GM12878 (cell line): Measurements from ENCODE around the gene LRIT2. TPM values are rescaled to one million over a fixed set of nuclear protein-coding genes. Genes with fewer than 3 reads are reported as not detected.
A peak's percentile ranks its signal among the peaks of the same experiment; 100 is the strongest.

Source experiments
- ATAC-seq: fragments of 200-7000 bp; cut with Tn5 transposase; 3 replicates; pipeline ENCODE4 v1.9.1; 2020; ENCODE audit warnings: mild to moderate bottlenecking, moderate library complexity
- BruUV-seq: library from RNA; stranded (reverse); fragments of 400-500 nt; replicated peaks from 2 replicates; lab custom pipeline; 2021; lab: Mats Ljungman, UMichigan
- CTCF ChIA-PET: fragments of 300-600 bp; sonication (Branson Sonifier 250); formaldehyde crosslinking; extraction: SDS; loops from one replicate; lab custom pipeline; 2021; ENCODE audit warnings: inconsistent platforms; lab: Yijun Ruan, JAX
- POLR2A ChIA-PET: fragments of 350-600 bp; formaldehyde crosslinking; extraction: SDS; loops from one replicate; lab custom pipeline; 2021; ENCODE audit warnings: inconsistent platforms; lab: Charles Lee
- RAD21 ChIA-PET: fragments of 300-600 bp; sonication (Branson Sonifier 250); formaldehyde crosslinking; loops from one replicate; lab custom pipeline; 2023; ENCODE audit warnings: antibody characterized with exemption; ENCODE audit not compliant: unreplicated experiment; lab: Charles Lee
- SMC1A ChIA-PET: fragments of 300-600 bp; sonication (Branson Sonifier 250); formaldehyde crosslinking; loops from one replicate; lab custom pipeline; 2023; ENCODE audit not compliant: unreplicated experiment, uncharacterized antibody; lab: Charles Lee
- DNase-seq: peaks from one replicate; pipeline ENCODE4 v3.0.0-alpha.2; 2011; ENCODE audit warnings: low read depth, low spot score
- FAIRE-seq: peaks from 3 replicates; lab custom pipeline; 2011; peaks lifted over from hg19 to GRCh38; lab: Jason Lieb, UNC
- H2AFZ ChIP-seq: 2 replicates; pipeline ENCODE4 v1.6.0; 2011; ENCODE audit warnings: low read depth, low read length, control low read depth; ENCODE audit not compliant: control insufficient read depth
- H3K27ac ChIP-seq: 2 replicates; pipeline ENCODE4 v1.5.1; 2011; ENCODE audit warnings: control low read depth; ENCODE audit not compliant: control insufficient read depth, insufficient read depth
- H3K27me3 ChIP-seq, 2 experiments: replicated peaks in 1 of 2; 2 replicates each; pipeline versions ENCODE4 v1.6.0 to v1.6.1; 2011; ENCODE audit warnings: low read length in 1 of 2; ENCODE audit not compliant: control insufficient read depth in 2 of 2, insufficient read depth in 2 of 2
- H3K36me3 ChIP-seq, 2 experiments: 2 replicates each; pipeline ENCODE4 v1.5.1; 2011; ENCODE audit warnings: low read length in 1 of 2; ENCODE audit not compliant: control insufficient read depth in 2 of 2, insufficient read depth in 2 of 2
- H3K4me1 ChIP-seq: 2 replicates; pipeline ENCODE4 v1.6.1; 2011; ENCODE audit warnings: mild to moderate bottlenecking, low read length, moderate library complexity, mixed read lengths; ENCODE audit not compliant: control insufficient read depth, insufficient read depth
- H3K4me2 ChIP-seq: 2 replicates; pipeline ENCODE4 v1.6.0; 2011; ENCODE audit warnings: control low read depth; ENCODE audit not compliant: control insufficient read depth, insufficient read depth
- H3K4me3 ChIP-seq: fragments of 200-600 bp; sonication (generic); 2 replicates; pipeline ENCODE4 v1.5.1; 2016
- H3K79me2 ChIP-seq: 2 replicates; pipeline ENCODE4 v1.6.0; 2011; ENCODE audit warnings: low read length; ENCODE audit not compliant: control insufficient read depth, insufficient read depth
- H3K9ac ChIP-seq: 2 replicates; pipeline ENCODE4 v1.8.0; 2011; ENCODE audit warnings: low read length, control low read depth, mixed read lengths; ENCODE audit not compliant: control insufficient read depth, insufficient read depth
- H3K9me3 ChIP-seq: replicated peaks from 3 replicates; pipeline ENCODE4 v1.5.1; 2011; ENCODE audit warnings: mild to moderate bottlenecking, low read length; ENCODE audit not compliant: control insufficient read depth, insufficient read depth
- H4K20me1 ChIP-seq: 2 replicates; pipeline ENCODE4 v1.6.0; 2011; ENCODE audit not compliant: control insufficient read depth, insufficient read depth
- BCL11A ChIP-seq: IDR thresholded peaks from 2 replicates; pipeline ENCODE4 v1.6.1; 2011; ENCODE audit warnings: low read depth, low read length
- DPF2 ChIP-seq: fragments of 450-650 bp; IDR thresholded peaks from 2 replicates; pipeline ENCODE4 v1.6.1; 2017; ENCODE audit warnings: mild to moderate bottlenecking
- IRF4 ChIP-seq: IDR thresholded peaks from 2 replicates; pipeline ENCODE4 v1.6.1; 2011; ENCODE audit warnings: low read depth, low read length
- NBN ChIP-seq: fragments of 450-650 bp; IDR thresholded peaks from 2 replicates; pipeline ENCODE4 v1.6.1; 2016
- POLR2AphosphoS2 ChIP-seq: IDR thresholded peaks from 2 replicates; pipeline ENCODE4 v1.6.1; 2011; ENCODE audit warnings: low read depth, mild to moderate bottlenecking, low read length, improper control_type of control experiment, moderate library complexity
- RB1 ChIP-seq: fragments of 450-650 bp; formaldehyde crosslinking; IDR thresholded peaks from 2 replicates; pipeline ENCODE4 v1.6.1; 2017; ENCODE audit warnings: mild to moderate bottlenecking, borderline replicate concordance
- STAT1 ChIP-seq: fragments of 450-650 bp; conservative IDR thresholded peaks from 2 replicates; pipeline ENCODE4 v1.6.1; 2014; ENCODE audit warnings: antibody characterized with exemption, mild to moderate bottlenecking
- ZBTB4 ChIP-seq: fragments of 450-650 bp; formaldehyde crosslinking; IDR thresholded peaks from 2 replicates; pipeline ENCODE4 v1.4.0; 2022; ENCODE audit warnings: mild to moderate bottlenecking, moderate library complexity
- ZNF217 ChIP-seq: fragments of 450-650 bp; IDR thresholded peaks from 2 replicates; pipeline ENCODE4 v1.6.1; 2017; ENCODE audit warnings: antibody characterized with exemption, mild to moderate bottlenecking
- ZNF274 ChIP-seq: IDR thresholded peaks from one replicate; pipeline ENCODE4 v1.8.0; 2011; ENCODE audit not compliant: insufficient read length, insufficient read depth
- WGBS: methylation state at CpG from one replicate; pipeline ENCODE4 v1.1.6; 2016; ENCODE audit warnings: low lambda C conversion rate; ENCODE audit not compliant: insufficient replicate concordance, insufficient coverage; ENCODE audit errors: missing lambda C conversion rate; 5-methylcytosine and 5-hydroxymethylcytosine counted together
- in situ Hi-C: fragments of 300-500 bp; cut with MboI; formaldehyde crosslinking; loops from 9 replicates; pipeline ENCODE4 v1.14.3; 2018; ENCODE audit warnings: mixed read lengths
- intact Hi-C: fragments of 100-400 bp; cut with micrococcal nuclease; formaldehyde crosslinking; loops from one replicate; pipeline ENCODE4 v1.14.2; 2022; ENCODE audit not compliant: unreplicated experiment
- polyA plus RNA-seq, 11 experiments: library from polyadenylated mRNA; depleted of rRNA in 4 of 11; unstranded in 6 of 11; stranded (reverse) in 5 of 11; fragments of >200 nt; fragmentation: Nextera tagmentation in 4 of 11; fragmentation: Illumina TruSeq in 1 of 11; extraction: Ambion mirVana in 4 of 11; extraction: Trizol in 1 of 11; gene quantifications; 1 replicate in 1 of 11; 2 replicates in 10 of 11; pipeline versions ENCODE4 v1.2.1 to v1.2.3, GENCODE V29; 2011 to 2016; ENCODE audit warnings: inconsistent platforms in 2 of 11, missing spikeins in 2 of 11, low read depth in 1 of 11
- total RNA-seq, 4 experiments: library from RNA; depleted of rRNA in 3 of 4; stranded (reverse); fragments of >200 nt in 3 of 4; fragmentation: Illumina TruSeq in 1 of 4; extraction: Trizol in 1 of 4; gene quantifications; 2 replicates each; pipeline versions ENCODE4 v1.2.1 to v1.2.3, GENCODE V29; 2013 to 2021
- TF ChIP-seq, protein P1 (sequence below): IDR thresholded peaks from 2 replicates; pipeline ENCODE4 v1.6.1; 2012; ENCODE audit warnings: improper control_type of control experiment, low read depth, low read length; ENCODE audit not compliant: insufficient replicate concordance

Gene LRIT2
- total and polyA plus RNA-seq, 10 of the 15 experiments (the other 5 are each of a cell fraction or from before 2014, with no cell fraction given): not detected

DNA sequence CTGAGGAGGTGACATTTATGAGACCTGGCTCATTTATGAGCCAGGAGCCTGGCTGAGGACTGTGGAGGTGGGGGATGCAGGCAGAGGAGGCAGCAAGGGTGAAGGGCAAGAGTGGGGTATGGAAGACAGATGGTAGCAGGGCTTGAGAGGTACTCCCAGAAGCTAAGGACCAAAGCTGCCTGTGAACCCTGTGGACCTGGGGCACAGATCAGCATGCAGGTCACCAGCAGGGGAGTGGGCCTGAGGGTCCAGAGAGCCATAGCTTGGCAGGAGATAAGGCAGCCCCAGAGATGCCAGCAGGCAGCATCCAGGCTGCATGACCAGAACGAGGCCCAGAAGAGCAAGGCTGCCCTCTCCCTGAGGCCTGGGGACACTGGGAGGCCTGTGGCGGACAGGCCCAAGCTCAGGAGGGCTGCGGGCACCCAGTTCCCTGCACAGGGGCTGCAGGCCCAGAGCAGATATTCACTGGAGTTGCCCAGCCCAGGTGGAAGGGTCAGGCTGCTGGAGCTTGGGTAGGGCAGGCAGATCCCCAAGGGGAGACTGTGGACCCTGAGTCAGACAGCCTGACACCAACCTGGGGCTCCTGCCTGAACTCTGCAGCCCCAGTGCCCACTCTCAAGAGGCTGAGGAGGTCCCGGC is 48.4 kb downstream of the LRIT2 start:
- H3K9me3 ChIP-seq: no peaks in the 10 kb centered on the region
- H3K4me2 ChIP-seq: peak overlapping the region; percentile 40
- intact Hi-C loops (loop anchor here (10.0 kb wide), 1 partner anchor 1252 kb away; no protein-coding TSS in a partner anchor), in situ Hi-C loops (no loop called here)
- no peak overlapping the region for H2AFZ ChIP-seq
- no peak overlapping the region; the same call in 1 of the 2 replicates for H3K27ac ChIP-seq
- ChIA-PET POLR2A (interaction anchor here (0.6 to 2.4 kb wide), 3 partner anchors 9 to 1545 kb away, joined by 3 to 10 read pairs (median 4); no protein-coding TSS in a partner anchor), SMC1A (interaction anchor here (0.9 to 2.4 kb wide), 6 partner anchors 8 to 29 kb away, joined by 3 to 11 read pairs (median 6); no protein-coding TSS in a partner anchor), RAD21 (interaction anchor here (0.7 to 1.3 kb wide), 4 partner anchors 10 to 38 kb away, joined by 3 read pairs; partner anchors contain the start of gene GHITM), CTCF (interaction anchor here (0.7 to 6.4 kb wide), 3 partner anchors 12 to 29 kb away, joined by 3 to 35 read pairs (median 4); no protein-coding TSS in a partner anchor)
- 76% methylated on average over 4 of the region's 4 CpGs for WGBS
- H4K20me1 ChIP-seq: no peaks in the 10 kb centered on the region
- H3K9ac ChIP-seq: no peak overlapping the region
- 0 out of 2 replicates have a peak overlapping the region, but pooled peaks have one; percentile 38 for H3K4me3 ChIP-seq
- DNase-seq (no peak), FAIRE-seq (no peak), ATAC-seq (no peak)
- no peaks in the 10 kb centered on the region for H3K27me3 ChIP-seq
- H3K4me1 ChIP-seq: peaks cover 45% of the 10 kb centered on the region
- TF ChIP-seq ZNF274 (no peak), ZBTB4 (no peak), RB1 (no peak), DPF2 (no peak), BCL11A (no peak), IRF4 (no peak), POLR2AphosphoS2 (no peak), NBN (no peak), ZNF217 (no peak), STAT1 (no peak)
- TF ChIP-seq, protein P1, sequence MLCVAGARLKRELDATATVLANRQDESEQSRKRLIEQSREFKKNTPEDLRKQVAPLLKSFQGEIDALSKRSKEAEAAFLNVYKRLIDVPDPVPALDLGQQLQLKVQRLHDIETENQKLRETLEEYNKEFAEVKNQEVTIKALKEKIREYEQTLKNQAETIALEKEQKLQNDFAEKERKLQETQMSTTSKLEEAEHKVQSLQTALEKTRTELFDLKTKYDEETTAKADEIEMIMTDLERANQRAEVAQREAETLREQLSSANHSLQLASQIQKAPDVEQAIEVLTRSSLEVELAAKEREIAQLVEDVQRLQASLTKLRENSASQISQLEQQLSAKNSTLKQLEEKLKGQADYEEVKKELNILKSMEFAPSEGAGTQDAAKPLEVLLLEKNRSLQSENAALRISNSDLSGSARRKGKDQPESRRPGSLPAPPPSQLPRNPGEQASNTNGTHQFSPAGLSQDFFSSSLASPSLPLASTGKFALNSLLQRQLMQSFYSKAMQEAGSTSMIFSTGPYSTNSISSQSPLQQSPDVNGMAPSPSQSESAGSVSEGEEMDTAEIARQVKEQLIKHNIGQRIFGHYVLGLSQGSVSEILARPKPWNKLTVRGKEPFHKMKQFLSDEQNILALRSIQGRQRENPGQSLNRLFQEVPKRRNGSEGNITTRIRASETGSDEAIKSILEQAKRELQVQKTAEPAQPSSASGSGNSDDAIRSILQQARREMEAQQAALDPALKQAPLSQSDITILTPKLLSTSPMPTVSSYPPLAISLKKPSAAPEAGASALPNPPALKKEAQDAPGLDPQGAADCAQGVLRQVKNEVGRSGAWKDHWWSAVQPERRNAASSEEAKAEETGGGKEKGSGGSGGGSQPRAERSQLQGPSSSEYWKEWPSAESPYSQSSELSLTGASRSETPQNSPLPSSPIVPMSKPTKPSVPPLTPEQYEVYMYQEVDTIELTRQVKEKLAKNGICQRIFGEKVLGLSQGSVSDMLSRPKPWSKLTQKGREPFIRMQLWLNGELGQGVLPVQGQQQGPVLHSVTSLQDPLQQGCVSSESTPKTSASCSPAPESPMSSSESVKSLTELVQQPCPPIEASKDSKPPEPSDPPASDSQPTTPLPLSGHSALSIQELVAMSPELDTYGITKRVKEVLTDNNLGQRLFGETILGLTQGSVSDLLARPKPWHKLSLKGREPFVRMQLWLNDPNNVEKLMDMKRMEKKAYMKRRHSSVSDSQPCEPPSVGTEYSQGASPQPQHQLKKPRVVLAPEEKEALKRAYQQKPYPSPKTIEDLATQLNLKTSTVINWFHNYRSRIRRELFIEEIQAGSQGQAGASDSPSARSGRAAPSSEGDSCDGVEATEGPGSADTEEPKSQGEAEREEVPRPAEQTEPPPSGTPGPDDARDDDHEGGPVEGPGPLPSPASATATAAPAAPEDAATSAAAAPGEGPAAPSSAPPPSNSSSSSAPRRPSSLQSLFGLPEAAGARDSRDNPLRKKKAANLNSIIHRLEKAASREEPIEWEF: no peak
- H3K79me2 ChIP-seq: no peaks in the 10 kb centered on the region; the same call in none of the 2 replicates
- no TSS peak for BruUV-seq
- no peaks in the 10 kb centered on the region for H3K36me3 ChIP-seq
